A549 (cell line): ENCODE results near the gene ACTR1A. TPM values are rescaled to one million over a fixed set of nuclear protein-coding genes. Genes with fewer than 3 reads are reported as not detected.

ENCODE experiments used
- ATAC-seq, 2 experiments: fragments of 200-7000 bp in 1 of 2; fragments of >200 bp in 1 of 2; cut with Nextera tagmentation in 1 of 2; cut with Tn5 transposase in 1 of 2; 3 replicates each; pipeline versions ENCODE4 v1.8.0 to v1.9.1; 2018 to 2020; ENCODE audit warnings: mild to moderate bottlenecking in 1 of 2, moderate library complexity in 1 of 2
- CTCF ChIA-PET: fragments of 300-600 bp; sonication (Branson Sonifier 250); formaldehyde crosslinking; extraction: SDS; loops from one replicate; lab custom pipeline; 2021; ENCODE audit warnings: antibody characterized with exemption, inconsistent platforms; lab: Yijun Ruan, JAX
- POLR2A ChIA-PET: fragments of 350-600 bp; formaldehyde crosslinking; extraction: SDS; loops from one replicate; lab custom pipeline; 2021; ENCODE audit warnings: antibody characterized with exemption, inconsistent platforms; lab: Yijun Ruan, JAX
- DNase-seq, 2 experiments: peaks; one replicate each; pipeline versions ENCODE4 v3.0.0 to v3.0.0-alpha.2; 2011 to 2016; ENCODE audit warnings: low read depth in 1 of 2, low spot score in 1 of 2
- FAIRE-seq: peaks from 2 replicates; lab custom pipeline; 2011; peaks lifted over from hg19 to GRCh38; lab: Jason Lieb, UNC
- H3K27ac ChIP-seq, 2 experiments: fragments of >200 bp; sonication (Bioruptor Twin); formaldehyde crosslinking; 3 replicates each; pipeline ENCODE4 v1.5.1; 2016 to 2017
- H3K4me1 ChIP-seq: fragments of >200 bp; sonication (Bioruptor Twin); formaldehyde crosslinking; 3 replicates; pipeline ENCODE4 v1.6.1; 2016
- H3K4me2 ChIP-seq: fragments of >200 bp; sonication (Bioruptor Twin); formaldehyde crosslinking; 3 replicates; pipeline ENCODE4 v1.6.1; 2016
- H3K4me3 ChIP-seq: fragments of >200 bp; sonication (Bioruptor Twin); formaldehyde crosslinking; 3 replicates; pipeline ENCODE4 v1.5.1; 2016
- H3K9me3 ChIP-seq: fragments of >200 bp; sonication (Bioruptor Twin); formaldehyde crosslinking; 3 replicates; pipeline ENCODE4 v1.6.1; 2016
- CBX8 ChIP-seq: fragments of 200-600 bp; sonication (generic); IDR thresholded peaks from 2 replicates; pipeline ENCODE4 v1.6.1; 2016
- CEBPB ChIP-seq, 2 experiments: fragments of >200 bp in 1 of 2; sonication (Bioruptor Twin) in 1 of 2; formaldehyde crosslinking in 1 of 2; IDR thresholded peaks; 2 replicates each; pipeline ENCODE4 v1.6.1; 2012 to 2016
- EP300 ChIP-seq, 2 experiments: fragments of >200 bp; sonication (Bioruptor Twin); formaldehyde crosslinking; IDR thresholded peaks; 2 replicates in 1 of 2; 3 replicates in 1 of 2; pipeline ENCODE4 v1.6.1; 2016 to 2017
- ESRRA ChIP-seq: fragments of 150-350 bp; IDR thresholded peaks from 2 replicates; pipeline ENCODE4 v1.6.1; 2014; ENCODE audit warnings: mild to moderate bottlenecking, low read length, borderline replicate concordance
- FOSL2 ChIP-seq, 2 experiments: fragments of 450-650 bp in 1 of 2; fragments of >200 bp in 1 of 2; sonication (Bioruptor Twin) in 1 of 2; formaldehyde crosslinking; IDR thresholded peaks; 2 replicates each; pipeline versions ENCODE4 v1.5.0 to v1.6.1; 2016 to 2020; ENCODE audit warnings: mild to moderate bottlenecking in 1 of 2, moderate library complexity in 1 of 2
- GATA3 ChIP-seq: IDR thresholded peaks from 2 replicates; pipeline ENCODE4 v1.6.1; 2012; ENCODE audit warnings: borderline replicate concordance
- HDAC2 ChIP-seq: fragments of 200-600 bp; sonication (generic); IDR thresholded peaks from 2 replicates; pipeline ENCODE4 v1.6.1; 2016
- JUN ChIP-seq, 2 experiments: fragments of >200 bp; sonication (Bioruptor Twin); formaldehyde crosslinking; IDR thresholded peaks; 2 replicates in 1 of 2; 3 replicates in 1 of 2; pipeline ENCODE4 v1.6.1; 2016 to 2017
- KDM1A ChIP-seq: fragments of 200-600 bp; sonication (generic); IDR thresholded peaks from 2 replicates; pipeline ENCODE4 v1.6.1; 2016; ENCODE audit warnings: low read depth, mild to moderate bottlenecking
- MAZ ChIP-seq: fragments of 150-350 bp; IDR thresholded peaks from 2 replicates; pipeline ENCODE4 v1.6.1; 2014; ENCODE audit warnings: antibody characterized with exemption, low read depth, low read length, borderline replicate concordance
- MYC ChIP-seq: IDR thresholded peaks from 2 replicates; pipeline ENCODE4 v1.6.1; 2012; ENCODE audit warnings: mild to moderate bottlenecking, inconsistent platforms, low read length, improper control_type of control experiment, borderline replicate concordance
- NFE2L2 ChIP-seq: fragments of 150-350 bp; conservative IDR thresholded peaks from 2 replicates; pipeline ENCODE4 v1.6.1; 2014; ENCODE audit warnings: low read length
- NPAS2 ChIP-seq: fragments of 250-450 bp; sonication (Bioruptor Pico); IDR thresholded peaks from 2 replicates; pipeline ENCODE4 v1.8.0; 2022; ENCODE audit warnings: mild to moderate bottlenecking, moderate library complexity, borderline replicate concordance
- NR3C1 ChIP-seq: fragments of >200 bp; sonication (Bioruptor Twin); formaldehyde crosslinking; IDR thresholded peaks from 3 replicates; pipeline ENCODE4 v1.6.1; 2017
- POLR2AphosphoS2 ChIP-seq: conservative IDR thresholded peaks from 2 replicates; pipeline ENCODE4 v1.6.1; 2012; ENCODE audit warnings: low read length, improper control_type of control experiment, inconsistent platforms
- RAD21 ChIP-seq, 2 experiments: fragments of >200 bp in 1 of 2; sonication (Bioruptor Twin) in 1 of 2; formaldehyde crosslinking in 1 of 2; IDR thresholded peaks in 1 of 2; conservative IDR thresholded peaks in 1 of 2; 2 replicates in 1 of 2; 3 replicates in 1 of 2; pipeline ENCODE4 v1.6.1; 2012 to 2018; ENCODE audit warnings: inconsistent platforms in 1 of 2
- SREBF2 ChIP-seq: fragments of 450-650 bp; IDR thresholded peaks from 2 replicates; pipeline ENCODE4 v1.6.1; 2014; ENCODE audit warnings: mild to moderate bottlenecking, moderate library complexity
- ZNF302 ChIP-seq: fragments of 250-450 bp; sonication (Bioruptor Pico); IDR thresholded peaks from 2 replicates; pipeline ENCODE4 v1.9.0; 2021; ENCODE audit warnings: inconsistent platforms, mild to moderate bottlenecking, moderate library complexity
- ZSCAN20 ChIP-seq: fragments of 250-450 bp; sonication (Bioruptor Pico); IDR thresholded peaks from 2 replicates; pipeline ENCODE4 v1.8.0; 2022; ENCODE audit warnings: mild to moderate bottlenecking, moderate library complexity
- WGBS: methylation state at CpG from one replicate; pipeline ENCODE4 v1.1.6; 2017; ENCODE audit errors: missing lambda C conversion rate; 5-methylcytosine and 5-hydroxymethylcytosine counted together
- polyA plus RNA-seq, 4 experiments: library from polyadenylated mRNA; depleted of rRNA in 3 of 4; stranded (reverse); fragments of >200 nt; fragmentation: RNase III in 1 of 4; extraction: RNeasy Plus Mini Kit Qiagen cat#74134 plus additional on column Dnase treatment in 1 of 4; gene quantifications; 2 replicates in 3 of 4; 3 replicates in 1 of 4; pipeline ENCODE4 v1.2.3, GENCODE V29; 2011 to 2017
- TF ChIP-seq, protein P1 (sequence below): fragments of 450-650 bp; IDR thresholded peaks from 2 replicates; pipeline ENCODE4 v1.6.1; 2014; ENCODE audit warnings: antibody characterized with exemption
- TF ChIP-seq, protein P2 (sequence below): fragments of >200 bp; sonication (Bioruptor Twin); formaldehyde crosslinking; IDR thresholded peaks from 3 replicates; pipeline ENCODE4 v1.6.1; 2016
- TF ChIP-seq, protein P3 (sequence below): IDR thresholded peaks from 2 replicates; pipeline ENCODE4 v1.6.1; 2012
- TF ChIP-seq, protein P4 (sequence below): fragments of >200 bp; sonication (Bioruptor Twin); formaldehyde crosslinking; IDR thresholded peaks from 3 replicates; pipeline ENCODE4 v1.5.1; 2016
- TF ChIP-seq, protein P5 (sequence below): fragments of 250-450 bp; sonication (Bioruptor Pico); IDR thresholded peaks from 2 replicates; pipeline ENCODE4 v1.5.0; 2021; ENCODE audit warnings: mild to moderate bottlenecking, moderate library complexity, borderline replicate concordance

The ACTR1A gene
- polyA plus RNA-seq, 2 of the 4 experiments (the other 2 are of a cell fraction), result 85.8 to 114 TPM

DNA sequence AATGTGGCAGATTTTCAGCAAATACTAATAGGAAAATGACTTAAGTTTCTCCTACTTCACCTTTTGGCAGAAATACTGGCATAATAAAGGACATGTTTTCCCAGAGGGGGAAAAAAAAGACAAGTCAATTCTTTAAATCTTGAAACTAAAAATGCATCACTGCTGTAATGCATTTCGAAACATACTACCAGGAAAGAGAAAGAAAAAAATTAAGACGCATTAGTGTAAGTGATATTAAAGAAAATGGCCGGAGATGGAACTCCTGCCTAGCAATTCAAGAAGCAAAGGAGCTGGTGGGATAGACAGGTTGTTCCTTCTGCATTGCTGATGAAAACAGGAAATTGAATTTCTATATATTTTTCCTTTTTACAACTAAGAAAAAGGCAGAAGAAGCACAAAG is 3.2 kb downstream of the ACTR1A start:
- no peak overlapping the region for H3K27ac ChIP-seq
- DNase-seq (no peak), ATAC-seq (no peak), FAIRE-seq (no peak)
- ChIA-PET CTCF (interaction anchor here (0.7 to 7.3 kb wide), 5 partner anchors 9 to 84 kb away, joined by 3 to 43 read pairs (median 8); no protein-coding TSS in a partner anchor), POLR2A (no interaction called here)
- TF ChIP-seq NFE2L2, result no peak
- no peak for TF ChIP-seq SREBF2
- no peak for TF ChIP-seq FOSL2 (IDR thresholded peaks at IDR 0.05)
- no peak for TF ChIP-seq FOSL2 (CRISPR knock-in tag; IDR thresholded peaks at IDR 0.05)
- TF ChIP-seq, protein P1, sequence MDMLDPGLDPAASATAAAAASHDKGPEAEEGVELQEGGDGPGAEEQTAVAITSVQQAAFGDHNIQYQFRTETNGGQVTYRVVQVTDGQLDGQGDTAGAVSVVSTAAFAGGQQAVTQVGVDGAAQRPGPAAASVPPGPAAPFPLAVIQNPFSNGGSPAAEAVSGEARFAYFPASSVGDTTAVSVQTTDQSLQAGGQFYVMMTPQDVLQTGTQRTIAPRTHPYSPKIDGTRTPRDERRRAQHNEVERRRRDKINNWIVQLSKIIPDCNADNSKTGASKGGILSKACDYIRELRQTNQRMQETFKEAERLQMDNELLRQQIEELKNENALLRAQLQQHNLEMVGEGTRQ, result no peak
- no peak for TF ChIP-seq NPAS2 (CRISPR knock-in tag)
- no peak for TF ChIP-seq NR3C1
- H3K4me3 ChIP-seq, result no peak overlapping the region
- 91% methylated on average over 3 of the region's 3 CpGs for WGBS
- H3K4me2 ChIP-seq, result no peak overlapping the region
- no peaks in the 10 kb centered on the region for H3K9me3 ChIP-seq
- peaks cover 12% of the 10 kb centered on the region; the same call in 2 of the 3 replicates for H3K4me1 ChIP-seq

DNA sequence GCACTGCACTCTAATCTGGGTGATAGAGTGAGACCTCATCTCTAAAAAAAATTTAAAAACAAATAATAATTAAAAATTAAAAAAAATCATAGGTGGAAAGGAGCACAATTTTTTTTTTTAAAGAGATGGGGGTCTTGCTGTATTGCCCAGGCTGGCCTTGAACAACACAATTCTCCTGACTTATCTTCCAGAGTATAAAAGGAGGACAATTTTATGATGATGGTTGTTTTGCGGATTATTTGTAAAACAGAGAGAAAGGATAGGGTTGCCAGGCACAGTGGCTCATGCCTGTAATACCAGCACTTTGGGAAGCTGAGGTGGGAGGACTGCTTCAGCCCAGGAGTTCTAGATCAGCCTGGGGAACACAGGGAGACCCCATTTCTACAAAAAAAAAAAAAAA is 5.0 kb downstream of the ACTR1A start:
- TF ChIP-seq ESRRA (no peak), GATA3 (no peak), RAD21 (conservative IDR thresholded peaks at IDR 0.05 in 1 of 2, IDR thresholded peaks at IDR 0.05 in 1 of 2) (no peak), MYC (no peak), SREBF2 (no peak), ZNF302 (CRISPR knock-in tag) (no peak), MAZ (no peak), KDM1A (no peak), HDAC2 (no peak), EP300 (IDR thresholded peaks at IDR 0.05) (no peak), ZSCAN20 (no peak), JUN (IDR thresholded peaks at IDR 0.05) (no peak), CEBPB (IDR thresholded peaks at IDR 0.05) (no peak), POLR2AphosphoS2 (no peak), CBX8 (no peak)
- TF ChIP-seq, protein P2, sequence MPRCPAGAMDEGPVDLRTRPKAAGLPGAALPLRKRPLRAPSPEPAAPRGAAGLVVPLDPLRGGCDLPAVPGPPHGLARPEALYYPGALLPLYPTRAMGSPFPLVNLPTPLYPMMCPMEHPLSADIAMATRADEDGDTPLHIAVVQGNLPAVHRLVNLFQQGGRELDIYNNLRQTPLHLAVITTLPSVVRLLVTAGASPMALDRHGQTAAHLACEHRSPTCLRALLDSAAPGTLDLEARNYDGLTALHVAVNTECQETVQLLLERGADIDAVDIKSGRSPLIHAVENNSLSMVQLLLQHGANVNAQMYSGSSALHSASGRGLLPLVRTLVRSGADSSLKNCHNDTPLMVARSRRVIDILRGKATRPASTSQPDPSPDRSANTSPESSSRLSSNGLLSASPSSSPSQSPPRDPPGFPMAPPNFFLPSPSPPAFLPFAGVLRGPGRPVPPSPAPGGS, result no peak
- TF ChIP-seq, protein P3, sequence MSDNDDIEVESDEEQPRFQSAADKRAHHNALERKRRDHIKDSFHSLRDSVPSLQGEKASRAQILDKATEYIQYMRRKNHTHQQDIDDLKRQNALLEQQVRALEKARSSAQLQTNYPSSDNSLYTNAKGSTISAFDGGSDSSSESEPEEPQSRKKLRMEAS, result no peak
- TF ChIP-seq, protein P4, sequence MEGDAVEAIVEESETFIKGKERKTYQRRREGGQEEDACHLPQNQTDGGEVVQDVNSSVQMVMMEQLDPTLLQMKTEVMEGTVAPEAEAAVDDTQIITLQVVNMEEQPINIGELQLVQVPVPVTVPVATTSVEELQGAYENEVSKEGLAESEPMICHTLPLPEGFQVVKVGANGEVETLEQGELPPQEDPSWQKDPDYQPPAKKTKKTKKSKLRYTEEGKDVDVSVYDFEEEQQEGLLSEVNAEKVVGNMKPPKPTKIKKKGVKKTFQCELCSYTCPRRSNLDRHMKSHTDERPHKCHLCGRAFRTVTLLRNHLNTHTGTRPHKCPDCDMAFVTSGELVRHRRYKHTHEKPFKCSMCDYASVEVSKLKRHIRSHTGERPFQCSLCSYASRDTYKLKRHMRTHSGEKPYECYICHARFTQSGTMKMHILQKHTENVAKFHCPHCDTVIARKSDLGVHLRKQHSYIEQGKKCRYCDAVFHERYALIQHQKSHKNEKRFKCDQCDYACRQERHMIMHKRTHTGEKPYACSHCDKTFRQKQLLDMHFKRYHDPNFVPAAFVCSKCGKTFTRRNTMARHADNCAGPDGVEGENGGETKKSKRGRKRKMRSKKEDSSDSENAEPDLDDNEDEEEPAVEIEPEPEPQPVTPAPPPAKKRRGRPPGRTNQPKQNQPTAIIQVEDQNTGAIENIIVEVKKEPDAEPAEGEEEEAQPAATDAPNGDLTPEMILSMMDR, result no peak
- TF ChIP-seq, protein P5, sequence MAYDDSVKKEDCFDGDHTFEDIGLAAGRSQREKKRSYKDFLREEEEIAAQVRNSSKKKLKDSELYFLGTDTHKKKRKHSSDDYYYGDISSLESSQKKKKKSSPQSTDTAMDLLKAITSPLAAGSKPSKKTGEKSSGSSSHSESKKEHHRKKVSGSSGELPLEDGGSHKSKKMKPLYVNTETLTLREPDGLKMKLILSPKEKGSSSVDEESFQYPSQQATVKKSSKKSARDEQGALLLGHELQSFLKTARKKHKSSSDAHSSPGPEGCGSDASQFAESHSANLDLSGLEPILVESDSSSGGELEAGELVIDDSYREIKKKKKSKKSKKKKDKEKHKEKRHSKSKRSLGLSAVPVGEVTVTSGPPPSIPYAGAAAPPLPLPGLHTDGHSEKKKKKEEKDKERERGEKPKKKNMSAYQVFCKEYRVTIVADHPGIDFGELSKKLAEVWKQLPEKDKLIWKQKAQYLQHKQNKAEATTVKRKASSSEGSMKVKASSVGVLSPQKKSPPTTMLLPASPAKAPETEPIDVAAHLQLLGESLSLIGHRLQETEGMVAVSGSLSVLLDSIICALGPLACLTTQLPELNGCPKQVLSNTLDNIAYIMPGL, result no peak
- ATAC-seq (no peak), FAIRE-seq (no peak), DNase-seq (no peak)
- ChIA-PET CTCF (interaction anchor here (0.6 to 7.3 kb wide), 5 partner anchors 9 to 147 kb away, joined by 3 to 43 read pairs (median 4); no protein-coding TSS in a partner anchor), POLR2A (no interaction called here)
- Histone ChIP-seq H3K4me3 (no peak overlapping the region), H3K4me2 (no peak overlapping the region), H3K9me3 (no peaks in the 10 kb centered on the region), H3K4me1 (peaks cover 22% of the 10 kb centered on the region; the same call in 2 of the 3 replicates), H3K27ac (no peak overlapping the region)
- 97% methylated on average over 1 of the region's 1 CpG for WGBS
